Bronchial epithelial cell (primary cell): ENCODE results near the gene MEX3A. TPM values are rescaled to one million over a fixed set of nuclear protein-coding genes. Genes with fewer than 3 reads are reported as not detected.

Experiments used
- DNase-seq: peaks from one replicate; pipeline ENCODE4 v3.0.0-alpha.2; 2010; ENCODE audit warnings: low read depth
- FAIRE-seq: peaks from 2 replicates; lab custom pipeline; 2011; peaks lifted over from hg19 to GRCh38; lab: Jason Lieb, UNC
- H3K27me3 ChIP-seq: 2 replicates; pipeline ENCODE4 v1.5.1; 2011; ENCODE audit warnings: low read length; ENCODE audit not compliant: control insufficient read depth, insufficient read depth
- H3K36me3 ChIP-seq: 2 replicates; pipeline ENCODE4 v1.5.1; 2011; ENCODE audit warnings: low read length; ENCODE audit not compliant: control insufficient read depth, insufficient read depth
- H3K4me3 ChIP-seq: 2 replicates; pipeline ENCODE4 v1.5.1; 2011; ENCODE audit warnings: mild to moderate bottlenecking, low read depth, low read length, control low read depth
- total RNA-seq: library from RNA; depleted of rRNA; stranded (reverse); fragments of >200 nt; gene quantifications from 2 replicates; pipeline ENCODE4 v1.2.1, GENCODE V29; 2014
- TF ChIP-seq, protein P1 (sequence below): IDR thresholded peaks from 2 replicates; pipeline ENCODE4 v1.5.1; 2011; ENCODE audit warnings: mild to moderate bottlenecking, moderate library complexity, low read length, control low read depth, inconsistent platforms; ENCODE audit not compliant: insufficient read depth, severe bottlenecking

The MEX3A gene
- total RNA-seq, 1 donor from 2014 or later = 0.53 TPM

GRCh38 chr1:156110252-156110651, 28.0 kb upstream of the MEX3A start:
- H3K4me3 ChIP-seq = no peak overlapping the region
- no peaks in the 10 kb centered on the region for H3K27me3 ChIP-seq
- FAIRE-seq (no peak), DNase-seq (no peak)
- H3K36me3 ChIP-seq = no peaks in the 10 kb centered on the region
- TF ChIP-seq, protein P1, sequence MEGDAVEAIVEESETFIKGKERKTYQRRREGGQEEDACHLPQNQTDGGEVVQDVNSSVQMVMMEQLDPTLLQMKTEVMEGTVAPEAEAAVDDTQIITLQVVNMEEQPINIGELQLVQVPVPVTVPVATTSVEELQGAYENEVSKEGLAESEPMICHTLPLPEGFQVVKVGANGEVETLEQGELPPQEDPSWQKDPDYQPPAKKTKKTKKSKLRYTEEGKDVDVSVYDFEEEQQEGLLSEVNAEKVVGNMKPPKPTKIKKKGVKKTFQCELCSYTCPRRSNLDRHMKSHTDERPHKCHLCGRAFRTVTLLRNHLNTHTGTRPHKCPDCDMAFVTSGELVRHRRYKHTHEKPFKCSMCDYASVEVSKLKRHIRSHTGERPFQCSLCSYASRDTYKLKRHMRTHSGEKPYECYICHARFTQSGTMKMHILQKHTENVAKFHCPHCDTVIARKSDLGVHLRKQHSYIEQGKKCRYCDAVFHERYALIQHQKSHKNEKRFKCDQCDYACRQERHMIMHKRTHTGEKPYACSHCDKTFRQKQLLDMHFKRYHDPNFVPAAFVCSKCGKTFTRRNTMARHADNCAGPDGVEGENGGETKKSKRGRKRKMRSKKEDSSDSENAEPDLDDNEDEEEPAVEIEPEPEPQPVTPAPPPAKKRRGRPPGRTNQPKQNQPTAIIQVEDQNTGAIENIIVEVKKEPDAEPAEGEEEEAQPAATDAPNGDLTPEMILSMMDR = no peak

DNA sequence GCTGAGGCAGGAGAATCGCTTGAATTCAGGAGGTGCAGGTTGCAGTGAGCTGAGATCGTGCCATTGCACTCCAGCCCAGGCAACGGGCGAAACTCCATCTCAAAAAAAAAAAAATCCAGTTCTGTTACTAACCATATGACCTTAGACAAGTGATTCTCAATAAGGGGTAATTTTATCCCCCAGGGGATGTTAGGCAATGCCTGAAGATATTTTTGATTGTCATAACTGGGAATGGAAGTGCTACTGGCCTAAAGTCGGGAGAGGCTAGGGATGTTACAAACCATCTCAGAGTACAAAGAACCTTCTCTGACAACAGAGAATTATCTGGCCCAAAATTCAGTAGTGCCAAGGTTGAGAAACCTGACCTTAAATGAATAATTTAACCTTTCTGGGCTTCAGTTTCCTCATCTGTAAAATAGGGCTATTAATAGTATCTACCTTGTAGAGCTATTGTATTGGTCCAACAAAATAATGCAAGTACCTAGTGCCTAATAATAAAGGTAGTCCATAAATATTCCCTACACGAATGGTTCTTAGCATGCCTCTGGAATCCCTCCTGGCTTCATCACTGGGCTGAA, 26.5 kb upstream of the MEX3A start:
- FAIRE-seq = no peak

GRCh38 chr1:156108057-156108456, 25.8 kb upstream of the MEX3A start:
- FAIRE-seq (no peak), DNase-seq (no peak)
- no peaks in the 10 kb centered on the region for H3K27me3 ChIP-seq
- H3K4me3 ChIP-seq = no peak overlapping the region
- TF ChIP-seq, protein P1 = no peak
- H3K36me3 ChIP-seq = no peaks in the 10 kb centered on the region

More for the DNA sequence above, 26.5 kb upstream of the MEX3A start:
- no peaks in the 10 kb centered on the region for H3K27me3 ChIP-seq
- TF ChIP-seq, protein P1 = no peak
- no peaks in the 10 kb centered on the region for H3K36me3 ChIP-seq
- no peak for DNase-seq
- no peak overlapping the region for H3K4me3 ChIP-seq

- FAIRE-seq = no peak
- Histone ChIP-seq H3K4me3 (no peak overlapping the region), H3K27me3 (no peaks in the 10 kb centered on the region), H3K36me3 (no peaks in the 10 kb centered on the region)
- peak; percentile 29 for DNase-seq
- TF ChIP-seq, protein P1 = no peak
Observed at GRCh38 chr1:156106624-156107488, 24.6 kb upstream of the MEX3A start.

- Histone ChIP-seq H3K4me3 (no peak overlapping the region), H3K27me3 (no peaks in the 10 kb centered on the region), H3K36me3 (no peaks in the 10 kb centered on the region)
- FAIRE-seq (no peak), DNase-seq (peak; percentile 43)
- TF ChIP-seq, protein P1 = no peak
Observed at GRCh38 chr1:156104861-156105832, 22.9 kb upstream of the MEX3A start.
